ENCODE results near the gene TMCC3. TPM values are rescaled to one million over a fixed set of nuclear protein-coding genes. Genes with fewer than 3 reads are reported as not detected.
A peak's percentile ranks its signal among the peaks of the same experiment; 100 is the strongest.

The TMCC3 gene
- total and polyA plus RNA-seq, 2 donors from 2014 or later, result 6.7 to 14.7 TPM

DNA sequence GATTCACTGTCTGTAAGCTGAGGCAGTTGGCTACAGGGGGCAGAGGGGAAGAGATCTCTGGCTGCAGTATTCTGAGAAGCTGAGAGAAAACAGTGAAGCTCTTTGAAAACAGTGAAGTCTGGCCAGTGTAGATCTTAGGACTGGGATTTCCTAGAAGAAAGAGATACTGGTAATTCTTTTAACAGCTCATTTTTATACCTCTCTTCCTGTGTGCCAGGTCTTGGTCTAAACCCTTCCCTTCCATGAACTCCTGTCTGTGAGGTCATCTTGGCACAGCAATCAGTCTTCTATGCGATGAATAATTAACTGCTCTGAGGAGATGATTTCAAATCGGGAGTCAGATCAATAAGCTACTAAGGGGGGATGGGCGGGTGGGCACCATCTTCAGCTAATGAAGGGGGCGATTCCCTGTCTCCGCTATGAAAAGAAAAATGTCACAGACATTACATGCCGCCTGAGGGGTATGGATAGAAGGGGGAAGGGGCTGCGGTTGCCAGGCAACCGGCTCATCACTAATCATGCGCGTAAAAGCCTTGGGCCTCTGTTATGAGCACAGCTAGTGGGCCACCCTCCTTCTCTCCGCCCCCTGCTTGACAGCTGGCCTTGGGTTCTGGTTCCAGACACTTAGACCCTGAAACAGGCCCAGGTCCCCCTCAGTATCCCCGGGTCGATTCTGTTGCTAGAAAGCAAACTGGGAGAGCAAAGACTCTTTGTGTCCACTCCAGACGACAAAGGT lies 115.4 kb downstream of the TMCC3 start:
- H3K9me3 ChIP-seq (ENCODE audit: control insufficient read depth in 2 of 3, insufficient read depth in 1 of 3, low read length in 3 of 3), result no peaks in the 10 kb centered on the region
- peaks cover 0 to 3% (median 0%) of the 10 kb centered on the region in 3 donors for H3K4me1 ChIP-seq (ENCODE audit: control insufficient read depth in 2 of 3, insufficient read depth in 2 of 3, low read depth in 1 of 3, low read length in 3 of 3)
- H3K27ac ChIP-seq (ENCODE audit: low read depth in 2 of 2, low read length in 2 of 2), result no peak overlapping the region
- H3K9ac ChIP-seq (ENCODE audit: low read length in 3 of 3), result no peak overlapping the region
- peak in 4 of 5 donors; percentile 19 to 64 (median 30) for DNase-seq
- no peaks in the 10 kb centered on the region for H3K36me3 ChIP-seq (ENCODE audit: control insufficient read depth in 2 of 3, insufficient read depth in 3 of 3, low read length in 3 of 3)
- peak overlapping the region in 1 of 3 donors; percentile 5 for H3K4me3 ChIP-seq (ENCODE audit: low read length in 3 of 3)
- no peak for FAIRE-seq
- TF ChIP-seq, protein P1, sequence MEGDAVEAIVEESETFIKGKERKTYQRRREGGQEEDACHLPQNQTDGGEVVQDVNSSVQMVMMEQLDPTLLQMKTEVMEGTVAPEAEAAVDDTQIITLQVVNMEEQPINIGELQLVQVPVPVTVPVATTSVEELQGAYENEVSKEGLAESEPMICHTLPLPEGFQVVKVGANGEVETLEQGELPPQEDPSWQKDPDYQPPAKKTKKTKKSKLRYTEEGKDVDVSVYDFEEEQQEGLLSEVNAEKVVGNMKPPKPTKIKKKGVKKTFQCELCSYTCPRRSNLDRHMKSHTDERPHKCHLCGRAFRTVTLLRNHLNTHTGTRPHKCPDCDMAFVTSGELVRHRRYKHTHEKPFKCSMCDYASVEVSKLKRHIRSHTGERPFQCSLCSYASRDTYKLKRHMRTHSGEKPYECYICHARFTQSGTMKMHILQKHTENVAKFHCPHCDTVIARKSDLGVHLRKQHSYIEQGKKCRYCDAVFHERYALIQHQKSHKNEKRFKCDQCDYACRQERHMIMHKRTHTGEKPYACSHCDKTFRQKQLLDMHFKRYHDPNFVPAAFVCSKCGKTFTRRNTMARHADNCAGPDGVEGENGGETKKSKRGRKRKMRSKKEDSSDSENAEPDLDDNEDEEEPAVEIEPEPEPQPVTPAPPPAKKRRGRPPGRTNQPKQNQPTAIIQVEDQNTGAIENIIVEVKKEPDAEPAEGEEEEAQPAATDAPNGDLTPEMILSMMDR (IDR thresholded peaks at IDR 0.05; ENCODE audit: borderline replicate concordance, extremely low read depth, insufficient read depth), result no peak
- no peaks in the 10 kb centered on the region for H3K27me3 ChIP-seq (ENCODE audit: control insufficient read depth, insufficient read depth, low read length)
- intact Hi-C loops (cut with DNase I), result no loop called here

GRCh38 chr12:94534278-94534677 lies 116.1 kb downstream of the TMCC3 start:
- DNase-seq (peak in 2 of 5 donors; percentile 30 to 49), FAIRE-seq (no peak)
- H3K4me3 ChIP-seq (ENCODE audit: low read length in 3 of 3), result peak overlapping the region in 1 of 3 donors; percentile 5
- no peak overlapping the region for H3K9ac ChIP-seq (ENCODE audit: low read length in 3 of 3)
- no peaks in the 10 kb centered on the region for H3K36me3 ChIP-seq (ENCODE audit: control insufficient read depth in 2 of 3, insufficient read depth in 3 of 3, low read length in 3 of 3)
- no peaks in the 10 kb centered on the region for H3K9me3 ChIP-seq (ENCODE audit: control insufficient read depth in 2 of 3, insufficient read depth in 1 of 3, low read length in 3 of 3)
- no peak overlapping the region for H3K27ac ChIP-seq (ENCODE audit: low read depth in 2 of 2, low read length in 2 of 2)
- TF ChIP-seq, protein P1 (IDR thresholded peaks at IDR 0.05; ENCODE audit: borderline replicate concordance, extremely low read depth, insufficient read depth), result no peak
- H3K4me1 ChIP-seq (ENCODE audit: control insufficient read depth in 2 of 3, insufficient read depth in 2 of 3, low read depth in 1 of 3, low read length in 3 of 3), result peaks cover 0 to 3% (median 0%) of the 10 kb centered on the region in 3 donors
- intact Hi-C loops (cut with DNase I), result no loop called here
- H3K27me3 ChIP-seq (ENCODE audit: control insufficient read depth, insufficient read depth, low read length), result no peaks in the 10 kb centered on the region

DNA sequence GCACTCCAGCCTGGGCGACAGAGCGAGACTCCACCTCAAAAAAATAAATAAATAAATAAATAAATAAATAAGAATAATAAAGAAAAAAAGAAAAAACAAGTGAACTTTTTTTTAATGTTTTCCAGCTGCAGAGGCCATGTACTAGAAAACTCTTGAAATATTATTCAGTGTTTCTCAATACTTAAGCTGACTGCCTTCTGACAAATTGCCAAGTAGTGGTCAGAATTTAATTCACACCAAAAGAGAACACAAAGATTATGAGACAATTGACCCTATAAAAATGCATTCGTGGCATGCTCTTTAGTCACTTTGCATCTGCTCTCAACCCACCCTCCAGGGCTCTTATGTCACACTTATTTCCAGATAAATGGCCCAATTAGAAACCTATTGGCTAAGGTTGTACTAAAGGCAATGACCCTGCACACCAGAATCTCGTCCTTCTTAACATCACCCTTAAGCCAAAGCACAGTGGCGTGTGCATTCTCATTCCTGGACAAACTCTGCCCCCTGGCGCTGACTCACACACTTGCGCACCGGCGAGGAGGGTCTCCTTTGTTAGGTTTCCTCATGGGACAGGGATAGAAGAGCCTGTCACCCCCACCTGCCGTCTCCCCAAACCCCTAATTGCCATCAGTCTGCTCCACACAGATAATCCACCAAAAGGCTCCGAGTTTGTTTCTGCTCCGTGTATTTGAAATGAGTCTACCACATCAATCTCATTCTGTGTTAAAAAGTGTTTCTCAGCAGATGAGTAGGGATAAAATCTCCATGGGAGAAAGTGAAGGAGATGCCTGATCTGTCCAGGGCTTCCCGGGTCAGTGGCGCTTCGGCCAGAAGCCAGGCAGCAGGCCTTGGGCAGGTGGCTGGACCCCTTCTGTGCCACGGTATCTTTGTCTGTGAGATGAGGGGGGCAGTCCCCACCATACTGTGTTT lies 117.6 kb downstream of the TMCC3 start:
- Histone ChIP-seq H3K36me3 (ENCODE audit: control insufficient read depth in 2 of 3, insufficient read depth in 3 of 3, low read length in 3 of 3) (no peaks in the 10 kb centered on the region), H3K9me3 (ENCODE audit: control insufficient read depth in 2 of 3, insufficient read depth in 1 of 3, low read length in 3 of 3) (no peaks in the 10 kb centered on the region), H3K4me3 (ENCODE audit: low read length in 3 of 3) (no peak overlapping the region), H3K27ac (ENCODE audit: low read depth in 2 of 2, low read length in 2 of 2) (no peak overlapping the region), H3K27me3 (ENCODE audit: control insufficient read depth, insufficient read depth, low read length) (no peaks in the 10 kb centered on the region), H3K4me1 (ENCODE audit: control insufficient read depth in 2 of 3, insufficient read depth in 2 of 3, low read depth in 1 of 3, low read length in 3 of 3) (peaks cover 0 to 3% (median 0%) of the 10 kb centered on the region in 3 donors), H3K9ac (ENCODE audit: low read length in 3 of 3) (no peak overlapping the region)
- no peak for FAIRE-seq
- TF ChIP-seq, protein P1 (IDR thresholded peaks at IDR 0.05; ENCODE audit: borderline replicate concordance, extremely low read depth, insufficient read depth), result peak; percentile 82
- peak; percentile 76 to 90 (median 82) for DNase-seq
- intact Hi-C loops (cut with DNase I), result no loop called here
